IMR-90 (cell line): ENCODE data around the gene IDH3G.

ENCODE experiments used
- CEBPB ChIP-seq: IDR thresholded peaks from 2 replicates; pipeline ENCODE4 v1.6.1; 2012; ENCODE audit warnings: low read depth, low read length, improper control_type of control experiment
- CTCF ChIP-seq: conservative IDR thresholded peaks from 2 replicates; pipeline ENCODE4 v1.5.1; 2012; ENCODE audit warnings: mild to moderate bottlenecking, low read depth, low read length, improper control_type of control experiment
- NFE2L2 ChIP-seq: fragments of 150-350 bp; IDR thresholded peaks from 2 replicates; pipeline ENCODE4 v1.6.1; 2016; ENCODE audit warnings: low read depth, mild to moderate bottlenecking, low read length
- RAD21 ChIP-seq: IDR thresholded peaks from 2 replicates; pipeline ENCODE4 v1.6.1; 2012; ENCODE audit warnings: low read length, improper control_type of control experiment

GRCh38 chrX:153781428-153782047, 12.6 kb downstream of the IDH3G start:
- TF ChIP-seq CEBPB (no peak), RAD21 (no peak), CTCF (no peak), NFE2L2 (no peak)
